NK-92 (cell line): Measurements from ENCODE around the gene SUSD2.
"Not testable (repeated sequence)": the region's sequence is repeated elsewhere in the genome, so short reads cannot be mapped to it uniquely, and the experiment has no call there.

Experiments used
- DNase-seq: peaks from one replicate; lab custom pipeline; 2025; ENCODE audit not compliant: unreplicated experiment; lab: John Stamatoyannopoulos, UW

The SUSD2 gene

DNA sequence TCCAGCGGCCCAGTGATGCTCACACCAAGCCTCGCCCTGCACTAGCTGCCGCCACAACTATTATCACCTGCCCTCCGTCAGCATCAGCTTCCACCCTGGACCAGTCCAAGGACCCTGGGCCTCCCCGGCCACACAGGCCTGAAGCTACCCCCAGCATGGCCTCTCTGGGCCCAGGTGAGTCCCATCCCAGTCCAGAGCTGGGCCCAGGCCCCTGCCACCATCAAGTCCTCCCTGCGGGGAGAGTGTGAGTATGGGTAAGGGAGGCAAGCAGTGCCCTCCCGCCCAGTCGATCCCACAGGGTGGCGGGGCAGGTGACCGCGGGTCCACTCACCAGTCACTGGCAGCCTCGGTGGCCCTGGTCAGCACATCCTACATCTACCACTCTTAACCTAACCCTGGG, 9.5 kb upstream of the SUSD2 start:
- DNase-seq = no peak

DNA sequence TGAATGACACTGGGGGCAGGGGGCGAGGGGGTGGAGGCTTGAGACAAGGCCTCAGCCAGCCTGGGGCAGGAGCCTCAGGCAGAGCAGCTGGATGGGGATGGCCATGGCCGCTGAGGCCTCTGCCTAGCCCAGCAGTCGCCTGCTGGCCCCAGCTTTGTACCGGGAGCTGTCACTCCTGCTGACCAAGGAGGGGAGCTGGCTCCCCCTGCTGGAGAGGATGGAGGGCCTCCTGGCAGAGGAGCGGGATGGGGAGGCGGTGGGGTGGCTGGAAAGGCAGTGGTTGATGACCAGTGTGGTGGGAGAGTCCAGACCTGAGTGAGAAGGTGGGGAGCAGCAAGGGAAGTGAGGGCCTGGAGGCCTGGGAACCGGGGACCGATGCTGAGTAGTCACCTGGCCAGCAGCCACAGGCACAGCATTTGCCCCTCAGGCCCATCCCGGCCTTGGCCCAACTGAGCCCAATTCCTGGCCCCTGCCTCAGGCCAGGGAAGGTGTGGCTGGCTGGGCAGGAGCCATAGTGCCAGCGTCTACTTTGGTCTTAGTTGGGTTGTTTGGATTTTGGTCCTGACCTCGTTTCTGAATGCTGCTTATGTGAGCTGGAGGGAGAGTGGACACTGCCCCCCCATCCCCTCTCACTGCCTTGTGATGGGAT, 6.0 kb upstream of the SUSD2 start:
- no peak for DNase-seq

DNA sequence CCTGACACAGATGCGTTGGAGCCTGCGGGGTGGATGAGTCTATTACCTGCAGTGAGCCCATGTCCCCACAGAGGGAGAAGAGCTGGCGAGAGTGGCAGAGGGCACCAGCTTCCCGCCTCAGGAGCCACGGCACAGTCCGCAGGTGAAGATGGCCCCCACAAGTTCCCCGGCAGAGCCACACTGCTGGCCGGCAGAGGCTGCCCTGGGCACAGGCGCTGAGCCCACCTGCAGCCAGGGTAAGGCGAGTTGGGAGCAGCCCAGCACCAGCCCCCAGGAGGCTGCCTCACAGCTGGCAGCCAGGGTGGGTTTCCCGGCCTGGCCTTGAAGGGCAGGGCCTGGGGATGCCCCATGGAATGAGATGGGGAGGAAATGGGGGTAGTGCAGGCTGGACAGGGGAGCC, 5.2 kb upstream of the SUSD2 start:
- no peak for DNase-seq

DNA sequence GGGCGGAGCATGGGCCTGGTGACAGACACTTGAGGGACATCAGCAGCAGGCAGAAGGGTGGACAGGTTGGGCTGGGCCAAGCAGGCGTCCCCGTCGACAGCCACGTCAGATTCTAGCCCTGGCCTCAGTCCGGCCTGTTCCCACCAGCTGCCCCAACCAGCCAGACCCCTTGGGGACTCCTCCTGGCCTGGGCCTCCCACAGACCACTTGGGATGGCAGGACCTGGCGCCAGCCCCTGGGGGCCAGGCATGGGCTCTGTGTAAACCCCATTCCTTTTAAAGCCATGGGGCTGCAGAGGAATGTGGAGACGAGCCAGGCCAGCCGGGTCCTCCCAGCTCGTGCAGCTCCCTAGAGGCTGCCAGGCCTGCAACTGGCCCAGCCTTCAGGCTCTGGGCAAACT, 4.7 kb upstream of the SUSD2 start:
- DNase-seq = no peak

DNA sequence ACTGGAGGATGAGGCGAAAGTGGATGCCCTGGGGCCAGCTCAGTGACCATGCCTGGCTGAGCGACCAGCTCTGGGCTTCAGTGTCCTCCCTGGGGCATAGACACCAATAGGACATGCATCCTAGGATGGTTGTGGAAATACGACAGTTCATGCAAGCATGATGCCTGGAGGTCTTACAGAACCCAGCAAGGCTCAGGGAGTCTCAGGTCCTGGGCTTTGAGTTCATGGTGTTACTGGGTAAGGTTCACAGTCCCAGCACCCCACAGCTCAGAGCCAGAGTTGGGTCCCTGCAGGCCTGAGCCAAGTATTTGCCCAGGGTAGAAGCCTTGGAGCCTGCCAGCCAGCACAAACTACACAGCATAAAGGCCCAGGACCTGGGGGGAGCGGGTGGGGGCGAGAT, 4.2 kb upstream of the SUSD2 start:
- no peak for DNase-seq

DNA sequence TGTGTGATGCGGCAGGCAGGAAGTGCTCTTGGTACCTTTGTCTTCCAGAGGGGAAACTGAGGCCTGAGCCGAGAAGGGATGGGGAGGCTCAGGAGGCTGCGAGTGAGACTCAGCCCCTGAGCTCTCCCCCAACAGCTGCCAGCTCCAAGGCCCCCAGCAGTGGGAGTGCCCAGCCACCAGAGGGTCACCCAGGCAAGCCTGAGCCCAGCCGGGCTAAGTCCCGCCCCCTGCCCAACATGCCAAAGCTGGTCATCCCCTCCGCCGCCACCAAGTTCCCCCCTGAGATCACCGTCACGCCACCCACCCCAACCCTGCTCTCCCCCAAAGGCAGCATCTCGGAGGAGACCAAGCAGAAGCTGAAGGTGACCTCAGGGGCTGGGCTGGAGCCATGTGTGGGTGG, 3.8 kb upstream of the SUSD2 start:
- DNase-seq = no peak

DNA sequence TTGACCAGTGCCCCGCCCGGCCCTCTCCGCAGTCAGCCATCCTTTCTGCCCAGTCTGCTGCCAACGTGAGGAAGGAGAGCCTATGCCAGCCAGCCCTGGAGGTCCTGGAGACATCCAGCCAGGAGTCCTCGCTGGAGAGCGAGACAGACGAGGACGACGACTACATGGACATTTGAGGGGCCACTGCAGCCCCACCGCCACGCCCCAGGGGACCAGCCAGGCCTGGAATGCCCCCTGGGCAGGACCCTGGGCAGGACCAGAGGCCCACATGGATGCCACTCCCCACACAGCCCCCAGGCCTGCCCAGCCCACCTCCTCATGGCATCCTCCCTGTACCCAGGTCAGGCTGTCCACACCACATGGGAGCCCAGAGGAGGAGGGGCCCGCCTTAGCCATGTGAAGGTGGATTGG, 3.3 kb upstream of the SUSD2 start:
- DNase-seq = no peak

DNA sequence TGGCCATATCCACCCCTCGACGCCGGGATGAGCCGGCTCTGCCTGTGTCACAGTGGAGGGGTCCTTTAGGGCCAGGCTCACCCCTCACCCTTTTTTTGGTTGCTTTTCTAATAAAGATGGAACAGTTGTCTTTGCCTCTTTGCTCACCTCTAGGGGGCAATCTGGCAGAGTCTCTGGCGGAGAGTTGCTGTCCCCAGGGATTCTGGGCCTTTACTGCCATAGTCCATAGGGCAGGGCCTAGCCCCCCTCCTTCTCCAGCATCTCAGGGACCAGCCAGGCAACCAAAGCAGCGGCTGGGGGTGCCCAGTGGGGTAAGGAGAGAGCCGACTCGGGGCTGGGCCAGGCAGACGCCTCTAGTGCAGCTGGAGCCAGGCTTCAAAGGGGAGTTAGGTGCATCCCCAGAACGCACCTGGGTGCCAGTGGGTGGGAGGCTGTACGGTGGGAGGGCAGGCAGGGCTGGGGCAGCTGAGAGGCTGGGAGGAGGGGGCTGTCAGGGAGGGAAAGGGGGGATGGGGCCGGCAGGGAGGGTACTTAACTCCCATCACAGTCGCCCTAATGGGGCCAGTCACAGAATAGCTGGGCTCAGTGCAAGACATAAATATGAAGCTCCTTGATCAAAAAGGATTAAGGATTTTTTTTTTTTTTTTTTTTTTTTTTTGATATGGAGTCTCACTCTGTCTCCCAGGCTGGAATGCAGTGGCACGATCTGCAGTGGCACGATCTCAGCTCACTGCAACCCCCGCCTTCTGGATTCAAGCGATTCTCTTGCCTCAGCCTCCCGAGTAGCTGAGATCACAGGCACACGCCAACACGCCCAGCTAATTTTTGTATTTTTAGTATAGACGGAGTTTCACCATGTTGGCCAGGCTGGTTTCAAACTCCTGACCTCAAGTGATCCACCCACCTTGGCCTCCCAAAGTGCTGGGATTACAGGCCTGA, 2.5 kb upstream of the SUSD2 start:
- DNase-seq = no peak

DNA sequence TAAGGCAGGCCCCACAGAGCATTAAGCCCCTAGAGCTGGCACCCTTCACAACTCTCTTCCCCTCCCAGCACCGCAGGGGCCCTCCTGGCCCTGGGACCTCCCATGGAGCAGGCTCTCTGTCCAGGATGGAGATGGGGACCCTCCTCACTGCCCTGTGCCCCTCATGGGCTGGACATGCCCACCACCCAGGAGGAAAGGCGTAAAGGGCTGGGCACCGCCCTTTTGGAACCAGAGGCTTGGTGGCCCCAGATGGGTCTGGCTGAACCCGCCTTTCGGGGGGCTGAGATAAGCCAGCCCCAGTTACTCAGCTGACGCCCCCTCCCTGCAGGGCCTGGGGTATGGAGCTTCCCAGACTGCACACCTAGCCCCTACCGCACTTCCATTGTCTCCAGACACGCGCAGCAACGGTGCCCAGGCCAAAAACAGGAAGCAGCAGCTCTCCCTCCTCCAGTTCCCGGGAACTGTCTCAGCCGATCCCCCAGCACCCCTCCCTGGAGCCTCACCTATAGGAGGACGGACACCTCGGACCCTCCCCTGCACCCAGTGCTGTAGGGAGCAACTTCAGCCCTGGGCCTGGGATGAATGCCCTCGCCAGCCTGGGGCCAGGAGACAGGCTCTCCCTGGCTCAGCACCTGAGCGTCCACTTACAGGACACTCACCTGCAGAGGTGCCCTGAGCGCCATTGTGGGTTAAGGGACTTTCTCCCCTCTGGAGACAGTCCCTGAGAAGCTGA, 1.6 kb upstream of the SUSD2 start:
- no peak for DNase-seq

DNA sequence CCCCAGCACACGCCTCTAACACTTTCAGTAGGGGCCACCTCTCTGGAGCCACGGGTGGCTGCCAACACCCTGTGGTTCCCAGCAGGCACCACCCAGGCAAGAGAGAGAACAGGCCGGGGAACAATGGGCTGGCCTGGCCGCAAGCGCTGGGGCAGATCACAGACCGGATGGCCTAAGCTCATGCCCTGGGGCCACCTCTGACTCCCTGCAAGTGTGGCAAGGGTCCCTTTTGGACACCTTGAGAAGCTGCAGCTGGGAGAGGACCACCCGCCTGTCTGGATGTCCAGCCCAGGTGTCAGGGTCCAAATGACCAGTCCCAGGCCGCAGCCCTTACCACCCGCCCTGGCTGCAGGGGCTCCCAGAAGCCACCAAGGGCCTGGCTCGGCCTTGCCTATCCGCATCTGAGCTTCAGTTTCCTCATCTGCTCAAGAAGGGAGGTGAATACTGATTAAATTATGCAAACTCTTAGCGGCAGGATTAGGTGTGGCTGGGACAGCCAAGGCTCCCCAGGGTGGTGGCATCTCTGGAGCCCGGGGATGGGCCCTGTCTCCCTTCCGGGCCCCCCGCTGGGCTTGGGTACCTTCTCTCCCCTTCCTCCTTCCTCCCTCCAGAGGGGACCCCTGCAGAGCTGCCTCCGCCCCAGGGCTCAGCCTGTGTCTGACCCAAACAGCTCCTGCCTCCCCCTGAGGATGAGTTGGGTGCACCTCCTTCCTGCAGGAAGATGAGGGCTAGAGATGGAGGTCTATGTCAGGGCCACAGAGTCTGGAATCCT, 785 bp upstream of the SUSD2 start:
- DNase-seq = no peak

DNA sequence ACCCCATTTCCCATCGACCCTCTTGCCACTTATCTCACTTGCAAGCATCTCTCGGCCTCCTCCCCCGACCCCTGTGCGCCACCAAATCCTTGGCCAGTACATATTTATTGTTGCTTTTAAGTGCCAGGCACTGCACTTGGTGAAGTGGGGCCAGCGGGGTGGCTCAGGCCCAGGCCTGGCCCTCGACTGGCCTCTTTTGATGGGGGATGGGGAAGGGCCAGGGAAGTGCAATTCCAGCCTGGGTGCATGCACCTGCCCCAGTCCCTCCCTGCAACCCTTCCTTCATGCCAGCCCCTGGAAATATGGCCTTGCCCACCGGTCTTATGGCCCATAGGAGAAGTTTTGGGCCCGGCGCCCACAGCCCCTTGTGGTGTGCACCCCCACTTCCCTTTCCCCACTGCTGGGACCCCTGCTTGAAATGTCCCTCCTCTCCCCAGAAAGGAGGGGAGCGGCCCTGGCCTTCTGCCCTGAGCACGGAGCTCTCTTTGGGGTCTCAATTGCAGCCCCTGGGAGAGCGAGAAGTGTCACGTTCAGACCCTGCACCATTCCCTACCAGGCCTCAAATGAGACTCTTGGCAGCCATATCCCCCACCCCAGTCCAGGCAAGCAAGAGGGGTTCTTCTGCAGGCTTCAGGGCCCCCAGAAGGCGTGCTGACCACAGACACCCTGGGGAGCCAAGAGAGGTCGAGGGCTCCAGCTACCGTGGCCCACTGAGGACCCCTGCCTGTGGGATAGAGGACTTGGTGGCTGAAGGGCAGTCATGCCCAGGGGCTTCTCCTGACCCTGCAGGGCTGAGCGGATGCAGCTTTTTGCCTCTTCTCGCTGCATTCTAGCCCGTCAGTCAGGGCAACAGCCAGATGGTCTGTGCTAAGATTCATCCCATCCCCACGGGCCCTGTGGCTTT, 961 bp downstream of the SUSD2 start:
- no peak for DNase-seq

DNA sequence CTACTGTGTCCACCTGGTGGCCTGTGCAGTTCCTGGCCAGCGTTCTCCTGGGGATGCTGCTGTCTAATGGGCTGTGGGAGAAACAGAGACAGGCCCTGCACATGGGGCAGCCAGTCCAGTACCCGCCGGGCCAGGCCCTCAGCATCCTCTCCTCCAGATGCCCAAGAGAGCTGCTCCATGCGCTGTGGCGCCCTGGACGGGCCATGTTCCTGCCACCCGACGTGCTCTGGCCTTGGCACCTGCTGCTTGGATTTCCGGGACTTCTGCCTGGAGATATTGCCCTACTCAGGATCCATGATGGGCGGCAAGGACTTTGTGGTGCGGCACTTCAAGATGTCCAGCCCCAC, 1.6 kb downstream of the SUSD2 start:
- DNase-seq = not testable (repeated sequence)

DNA sequence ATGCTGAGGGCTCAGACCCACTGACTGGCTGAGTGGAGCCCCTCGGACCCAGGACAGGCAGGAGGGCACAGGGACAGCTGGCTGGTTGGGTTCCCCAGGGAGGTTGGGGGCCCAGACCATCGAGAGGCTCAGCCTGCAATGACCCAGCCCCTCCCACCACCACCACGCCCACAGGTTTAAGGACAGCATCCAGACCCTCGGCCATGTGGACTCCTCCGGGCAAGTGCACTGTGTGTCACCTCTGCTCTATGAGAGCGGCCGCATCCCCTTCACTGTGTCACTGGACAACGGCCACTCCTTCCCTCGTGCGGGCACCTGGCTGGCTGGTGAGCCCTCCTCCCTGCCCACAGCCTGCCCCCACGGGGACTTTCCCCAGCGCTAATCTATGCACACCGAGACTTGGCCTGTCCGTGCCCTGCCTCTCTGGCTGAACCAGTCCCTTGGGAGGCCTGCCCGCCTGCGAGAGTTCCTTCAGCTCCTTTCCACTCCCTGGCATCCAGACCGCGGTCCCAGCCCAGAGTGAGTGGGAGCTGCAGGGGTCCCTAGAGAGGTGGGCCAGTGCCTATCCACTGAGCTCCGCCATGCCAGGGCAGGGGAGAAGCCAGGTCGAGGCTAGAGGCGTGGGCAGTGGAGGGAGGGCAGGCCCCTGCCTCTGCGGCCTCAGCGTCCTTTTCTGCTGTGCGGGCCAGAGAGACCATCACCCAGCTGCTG, 2.2 kb downstream of the SUSD2 start:
- DNase-seq = no peak

DNA sequence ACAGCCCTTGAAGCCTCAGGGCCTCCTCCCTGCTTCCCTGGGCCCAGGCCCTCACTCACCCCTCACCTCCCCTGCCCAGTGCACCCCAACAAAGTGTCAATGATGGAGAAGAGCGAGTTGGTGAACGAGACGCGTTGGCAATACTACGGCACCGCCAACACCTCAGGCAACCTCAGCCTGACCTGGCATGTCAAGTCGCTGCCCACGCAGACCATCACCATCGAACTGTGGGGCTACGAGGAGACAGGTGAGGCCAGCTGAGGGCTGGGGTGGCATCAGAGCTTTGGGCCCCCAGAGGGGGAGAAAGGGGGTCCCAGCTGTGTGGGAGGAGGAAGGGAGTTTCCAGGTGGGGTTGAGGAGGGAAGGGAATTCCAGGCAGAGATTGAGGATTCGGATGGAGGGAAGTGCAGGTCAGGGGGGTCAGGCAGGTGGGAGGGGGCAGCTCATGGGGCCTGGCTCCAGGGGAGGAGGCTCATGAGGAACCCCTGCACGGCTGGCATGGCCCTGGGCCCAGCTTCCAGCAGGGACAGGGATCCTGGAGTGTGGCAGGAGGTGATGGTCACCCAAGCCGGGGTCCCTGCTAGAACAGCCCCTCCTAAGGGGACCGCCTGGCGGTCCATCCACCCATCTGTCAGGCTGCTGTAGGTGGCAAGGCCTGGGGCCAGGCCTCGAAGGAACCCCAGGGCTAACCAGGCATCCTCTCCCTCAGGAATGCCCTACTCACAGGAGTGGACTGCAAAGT, 2.9 kb downstream of the SUSD2 start:
- no peak for DNase-seq

DNA sequence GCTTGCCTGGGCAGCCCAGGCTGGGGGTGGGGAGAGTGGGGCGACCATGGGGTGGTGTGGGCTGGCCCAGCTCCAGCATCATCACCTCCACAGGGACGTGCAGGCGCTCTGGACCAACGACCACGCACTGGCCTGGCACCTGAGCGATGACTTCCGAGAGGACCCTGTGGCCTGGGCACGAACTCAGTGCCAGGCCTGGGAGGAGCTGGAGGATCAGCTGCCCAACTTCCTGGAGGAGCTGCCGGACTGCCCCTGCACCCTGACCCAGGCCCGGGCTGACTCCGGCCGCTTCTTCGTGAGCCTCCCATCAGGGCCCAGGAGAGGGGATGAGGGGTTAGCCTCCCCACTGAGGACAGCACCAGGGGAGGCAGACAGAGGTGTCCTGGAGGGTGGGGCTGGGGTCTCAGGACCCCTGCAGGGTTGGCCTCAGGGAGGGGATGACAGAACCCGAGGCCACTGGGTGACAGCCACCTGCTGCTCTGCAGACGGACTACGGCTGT, 3.8 kb downstream of the SUSD2 start:
- no peak for DNase-seq

DNA sequence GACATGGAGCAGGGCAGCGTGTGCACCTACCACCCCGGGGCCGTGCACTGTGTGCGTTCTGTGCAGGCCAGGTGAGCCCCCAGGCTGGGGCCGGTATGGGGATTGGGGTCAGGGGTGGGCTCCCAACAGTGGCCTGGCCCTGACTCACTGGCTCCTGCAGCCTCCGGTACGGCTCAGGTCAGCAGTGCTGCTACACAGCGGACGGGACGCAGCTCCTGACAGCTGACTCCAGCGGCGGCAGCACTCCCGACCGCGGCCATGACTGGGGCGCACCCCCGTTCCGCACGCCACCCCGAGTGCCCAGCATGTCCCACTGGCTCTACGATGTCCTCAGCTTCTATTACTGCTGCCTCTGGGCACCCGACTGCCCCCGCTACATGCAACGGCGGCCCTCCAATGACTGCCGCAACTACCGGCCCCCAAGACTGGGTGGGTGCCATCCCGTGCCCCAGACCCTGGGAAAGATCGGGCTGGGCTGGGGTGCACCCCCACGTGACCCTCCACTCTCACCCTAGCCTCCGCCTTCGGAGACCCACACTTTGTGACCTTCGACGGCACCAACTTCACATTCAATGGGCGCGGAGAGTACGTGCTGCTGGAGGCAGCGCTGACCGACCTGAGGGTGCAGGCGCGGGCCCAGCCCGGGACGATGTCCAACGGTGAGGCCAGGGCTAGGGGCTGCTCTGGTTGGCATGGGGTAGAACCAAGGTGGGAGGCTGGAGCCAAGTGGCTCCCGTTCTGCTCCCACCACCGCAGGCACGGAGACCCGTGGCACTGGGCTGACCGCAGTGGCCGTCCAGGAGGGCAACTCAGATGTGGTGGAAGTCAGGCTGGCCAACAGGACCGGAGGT, 4.4 kb downstream of the SUSD2 start:
- DNase-seq = no peak

DNA sequence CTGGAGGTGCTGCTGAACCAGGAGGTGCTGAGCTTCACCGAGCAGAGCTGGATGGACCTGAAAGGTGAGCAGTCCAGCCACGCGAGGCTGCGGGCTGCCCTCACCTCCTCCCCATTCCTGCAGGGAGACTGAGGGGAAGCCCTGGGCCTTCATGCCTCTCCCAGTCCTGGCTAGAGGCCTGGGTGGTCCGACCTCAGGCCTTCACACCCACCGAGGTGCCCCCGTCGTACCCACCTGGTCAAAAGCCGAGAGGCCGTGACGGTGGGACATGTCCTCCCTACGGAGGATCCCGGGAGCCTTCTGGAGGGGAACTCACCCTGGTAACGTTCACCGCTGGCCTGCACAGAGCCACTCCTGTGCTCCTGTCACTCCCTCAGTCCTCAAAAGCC, 5.1 kb downstream of the SUSD2 start:
- no peak for DNase-seq
